ENCODE measurements around the gene NECTIN3. TPM values are rescaled to one million over a fixed set of nuclear protein-coding genes. Genes with fewer than 3 reads are reported as not detected.

Gene NECTIN3
- total and polyA plus RNA-seq, 7 donors: 1.8 to 54.1 (median 20.0) TPM

DNA sequence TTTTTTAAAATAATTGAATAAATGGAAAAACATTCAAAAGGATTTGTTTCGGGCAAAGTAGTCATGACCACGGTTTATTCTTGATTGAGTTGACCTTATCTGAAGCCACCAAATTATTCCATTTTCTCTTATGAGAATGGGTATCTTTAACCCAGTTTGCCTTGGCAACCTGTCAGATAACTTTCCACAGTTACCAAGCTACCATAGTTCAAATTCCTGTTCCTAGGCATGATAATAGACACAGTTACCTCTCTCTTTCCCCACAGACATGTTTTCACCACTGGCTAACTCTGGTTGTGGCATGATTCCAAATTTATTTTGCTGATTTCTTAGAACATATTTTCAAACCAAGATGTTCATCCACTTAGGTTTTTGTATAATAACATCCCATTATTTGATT is 84.9 kb downstream of the NECTIN3 start:
- Histone ChIP-seq H3K4me1 (peaks cover 0 to 7% (median 3%) of the 10 kb centered on the region in 4 donors), H3K27ac (no peak overlapping the region), H3K36me3 (peaks cover 0 to 16% (median 2%) of the 10 kb centered on the region in 4 donors), H3K4me3 (no peak overlapping the region), H3K27me3 (no peaks in the 10 kb centered on the region), H3K9me3 (no peaks in the 10 kb centered on the region)
- DNase-seq: no peak
- 97 to 99% methylated on average over 2 of the region's 2 CpGs for WGBS, 2 donors
- intact Hi-C loops (cut with DNase I): no loop called here
- TF ChIP-seq POLR2AphosphoS5 (IDR thresholded peaks at IDR 0.05) (no peak), EP300 (IDR thresholded peaks at IDR 0.05) (no peak), POLR2A (IDR thresholded peaks at IDR 0.05) (no peak), CTCF (IDR thresholded peaks at IDR 0.05) (no peak)

GRCh38 chr3:111159391-111159790 is 87.8 kb downstream of the NECTIN3 start:
- Histone ChIP-seq H3K36me3 (peaks cover 0 to 19% (median 2%) of the 10 kb centered on the region in 4 donors), H3K27me3 (no peaks in the 10 kb centered on the region), H3K4me3 (no peak overlapping the region), H3K4me1 (no peaks in the 10 kb centered on the region), H3K27ac (no peak overlapping the region), H3K9me3 (no peaks in the 10 kb centered on the region)
- intact Hi-C loops (cut with DNase I): no loop called here
- TF ChIP-seq CTCF (IDR thresholded peaks at IDR 0.05): no peak
- no peak for TF ChIP-seq POLR2A (IDR thresholded peaks at IDR 0.05)
- TF ChIP-seq EP300 (IDR thresholded peaks at IDR 0.05): no peak
- no peak for TF ChIP-seq POLR2AphosphoS5 (IDR thresholded peaks at IDR 0.05)
- 95% methylated on average over 3 of the region's 3 CpGs for WGBS, 2 donors
- DNase-seq: no peak

GRCh38 chr3:111164621-111165020 is 93.0 kb downstream of the NECTIN3 start:
- TF ChIP-seq CTCF (IDR thresholded peaks at IDR 0.05) (no peak), EP300 (IDR thresholded peaks at IDR 0.05) (no peak), POLR2A (IDR thresholded peaks at IDR 0.05) (no peak), POLR2AphosphoS5 (IDR thresholded peaks at IDR 0.05) (no peak)
- H3K4me1 ChIP-seq: no peaks in the 10 kb centered on the region
- 90 to 95% methylated on average over 3 of the region's 3 CpGs for whole genome bisulfite sequencing, 2 donors
- no peak for DNase-seq
- H3K9me3 ChIP-seq: no peaks in the 10 kb centered on the region
- no peak overlapping the region for H3K27ac ChIP-seq
- intact Hi-C loops (cut with DNase I): no loop called here
- H3K4me3 ChIP-seq: no peak overlapping the region
- peaks cover 0 to 12% (median 0%) of the 10 kb centered on the region in 4 donors for H3K36me3 ChIP-seq
- H3K27me3 ChIP-seq: no peaks in the 10 kb centered on the region

DNA sequence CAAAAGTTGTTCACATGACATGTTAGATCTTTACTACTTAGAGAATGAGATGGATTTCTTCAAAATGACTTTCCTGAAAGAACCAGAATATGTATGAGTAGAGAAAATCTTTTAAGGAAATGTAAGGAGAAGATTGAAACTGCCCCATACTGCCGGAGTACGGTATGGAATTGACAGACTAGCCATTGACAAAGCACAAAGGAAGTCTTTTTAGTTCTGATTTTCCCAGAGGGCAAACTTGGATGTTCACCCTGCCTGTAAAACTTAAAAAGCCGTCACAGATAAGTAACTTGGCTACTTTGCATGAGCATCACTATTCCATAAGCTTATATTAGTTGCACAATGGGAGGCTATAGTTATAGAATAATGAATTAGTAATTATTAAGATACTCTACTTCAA is 93.8 kb downstream of the NECTIN3 start:
- Histone ChIP-seq H3K4me3 (no peak overlapping the region), H3K27me3 (no peaks in the 10 kb centered on the region), H3K4me1 (no peaks in the 10 kb centered on the region), H3K36me3 (peaks cover 0 to 12% (median 0%) of the 10 kb centered on the region in 4 donors), H3K27ac (no peak overlapping the region), H3K9me3 (no peaks in the 10 kb centered on the region)
- intact Hi-C loops (cut with DNase I): no loop called here
- TF ChIP-seq POLR2A (IDR thresholded peaks at IDR 0.05): no peak
- TF ChIP-seq POLR2AphosphoS5 (IDR thresholded peaks at IDR 0.05): no peak
- no peak for TF ChIP-seq EP300 (IDR thresholded peaks at IDR 0.05)
- no peak for TF ChIP-seq CTCF (IDR thresholded peaks at IDR 0.05)
- WGBS, 2 donors: 93 to 96% methylated on average over 3 of the region's 3 CpGs
- DNase-seq: no peak

GRCh38 chr3:111173328-111173900 is 101.8 kb downstream of the NECTIN3 start:
- Histone ChIP-seq H3K27ac (no peak overlapping the region), H3K9me3 (no peaks in the 10 kb centered on the region), H3K4me3 (no peak overlapping the region), H3K36me3 (peaks cover 0 to 11% (median 0%) of the 10 kb centered on the region in 4 donors), H3K4me1 (no peaks in the 10 kb centered on the region), H3K27me3 (no peaks in the 10 kb centered on the region)
- TF ChIP-seq EP300 (IDR thresholded peaks at IDR 0.05) (no peak), CTCF (IDR thresholded peaks at IDR 0.05) (no peak), POLR2AphosphoS5 (IDR thresholded peaks at IDR 0.05) (no peak)
- no peak for DNase-seq
- intact Hi-C loops (cut with DNase I): no loop called here
- WGBS, 2 donors: 56 to 77% methylated on average over 2 of the region's 2 CpGs

Data from sigmoid colon (tissue), 7 donors.